Activated CD4-positive, alpha-beta memory T cell treated with anti-CD3 and anti-CD28 coated beads for 36 hours (primary cell): ENCODE measurements around the gene USH1G. TPM values are rescaled to one million over a fixed set of nuclear protein-coding genes. Genes with fewer than 3 reads are reported as not detected.

ENCODE experiments used
- CTCF ChIA-PET: fragments of 350-600 bp; sonication (Branson Sonifier 250); formaldehyde crosslinking; loops from one replicate; lab custom pipeline; 2021; ENCODE audit warnings: antibody characterized with exemption, inconsistent platforms; lab: Charles Lee
- POLR2A ChIA-PET: fragments of 350-600 bp; sonication (Branson Sonifier 250); formaldehyde crosslinking; loops from one replicate; lab custom pipeline; 2021; ENCODE audit warnings: antibody characterized with exemption; lab: Charles Lee
- DNase-seq: peaks from one replicate; pipeline ENCODE4 v3.0.0-alpha.2; 2020
- H3K27ac Mint-ChIP-seq: one replicate; pipeline ENCODE4 v1.8.0; 2021; ENCODE audit warnings: mixed read lengths
- H3K27me3 Mint-ChIP-seq: one replicate; pipeline ENCODE4 v1.8.0; 2021; ENCODE audit warnings: mixed read lengths
- H3K36me3 Mint-ChIP-seq: one replicate; pipeline ENCODE4 v1.8.0; 2021; ENCODE audit warnings: mixed read lengths
- H3K4me1 Mint-ChIP-seq: one replicate; pipeline ENCODE4 v1.8.0; 2021; ENCODE audit warnings: low read depth, mixed read lengths
- H3K4me3 Mint-ChIP-seq: one replicate; pipeline ENCODE4 v1.8.0; 2021; ENCODE audit warnings: mild to moderate bottlenecking, mixed read lengths
- H3K9me3 Mint-ChIP-seq: one replicate; pipeline ENCODE4 v1.8.0; 2021; ENCODE audit warnings: mixed read lengths
- intact Hi-C: fragments of 100-400 bp; cut with micrococcal nuclease; formaldehyde crosslinking; loops from one replicate; pipeline ENCODE4 v1.15.1; 2023
- total RNA-seq, 2 experiments: library from RNA; stranded (reverse); gene quantifications; one replicate each; pipeline ENCODE4 v1.2.3, GENCODE V29; 2021

Gene USH1G
- total RNA-seq, 2 experiments from 2014 or later: not detected

DNA sequence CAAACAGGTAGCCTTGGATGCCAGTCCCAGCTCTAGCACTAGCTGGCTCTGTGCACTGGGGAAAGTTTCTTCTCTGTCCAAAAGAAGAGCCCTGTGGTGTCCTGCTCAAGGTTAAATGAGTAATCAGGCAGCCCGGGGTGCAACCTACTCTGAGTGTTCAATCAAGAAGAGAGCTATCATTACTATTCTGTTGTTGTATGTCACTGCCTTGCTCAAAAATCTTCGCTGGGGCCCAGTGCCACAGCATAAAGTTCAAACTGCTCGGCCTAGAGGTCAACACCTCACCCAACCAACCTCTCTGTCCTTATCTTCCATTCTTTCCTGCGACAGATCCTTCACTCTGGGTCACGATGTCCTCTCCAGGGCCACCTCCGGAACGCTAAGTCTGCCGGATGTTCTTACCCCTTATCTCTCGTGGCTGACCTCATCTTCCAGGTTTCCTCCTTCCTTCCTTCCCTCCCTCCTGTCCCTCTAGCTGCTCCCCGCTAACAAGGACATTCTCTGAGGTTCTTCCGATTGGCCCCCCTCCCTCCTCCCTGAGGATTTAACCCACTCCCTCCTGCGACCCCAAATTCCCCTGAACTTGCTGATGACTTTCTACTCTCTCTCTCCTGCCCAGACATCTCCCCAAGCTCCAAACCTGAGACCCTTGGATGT, 54.7 kb downstream of the USH1G start:
- no peak for DNase-seq
- Mint-ChIP-seq H3K36me3 (peaks cover 2% of the 10 kb centered on the region), H3K27ac (no peak overlapping the region), H3K9me3 (no peaks in the 10 kb centered on the region), H3K4me1 (peaks cover 19% of the 10 kb centered on the region), H3K27me3 (no peaks in the 10 kb centered on the region), H3K4me3 (no peak overlapping the region)
- ChIA-PET POLR2A (no interaction called here), CTCF (interaction anchor here (0.8 to 5.4 kb wide), 6 partner anchors 7 to 211 kb away, joined by 3 to 42 read pairs (median 4); partner anchors contain the start of gene GRIN2C)
- intact Hi-C loops: no loop called here

DNA sequence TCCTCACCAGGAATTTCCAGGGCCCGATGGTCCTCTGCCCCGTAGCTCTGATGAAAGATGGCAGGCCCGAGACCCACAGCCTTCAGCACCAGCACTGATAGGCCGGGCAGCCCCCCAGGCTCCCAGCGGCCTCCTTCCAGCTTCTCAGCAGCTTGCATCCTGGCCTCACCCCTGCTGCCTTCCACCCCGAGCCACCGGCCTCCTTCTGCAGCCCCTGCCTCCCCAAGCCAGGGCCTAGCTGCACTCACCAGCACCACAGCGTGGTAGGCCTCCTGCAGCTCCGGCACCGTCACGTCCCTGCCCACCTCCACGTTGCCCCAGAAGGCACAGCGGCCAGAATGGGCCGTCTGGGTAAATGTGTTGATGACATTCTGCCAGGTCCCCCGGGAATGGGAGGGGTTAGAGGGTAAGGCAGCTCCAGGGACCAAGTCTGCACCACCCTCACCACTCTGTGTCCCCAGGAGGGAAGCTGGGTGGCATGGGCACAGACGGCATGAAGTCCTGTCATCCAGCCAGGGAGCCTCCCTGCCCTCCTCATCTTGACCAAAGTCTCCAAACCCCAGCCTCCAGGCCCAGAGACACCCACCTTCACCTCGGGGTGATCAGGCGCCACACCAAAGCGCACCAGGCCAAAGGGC, 56.7 kb downstream of the USH1G start:
- H3K27ac Mint-ChIP-seq: no peak overlapping the region
- no peaks in the 10 kb centered on the region for H3K36me3 Mint-ChIP-seq
- intact Hi-C loops: no loop called here
- no peaks in the 10 kb centered on the region for H3K9me3 Mint-ChIP-seq
- peaks cover 7% of the 10 kb centered on the region for H3K4me1 Mint-ChIP-seq
- no peak for DNase-seq
- H3K4me3 Mint-ChIP-seq: no peak overlapping the region
- CTCF ChIA-PET: interaction anchor here (0.6 to 11.9 kb wide), 17 partner anchors 10 to 1311 kb away, joined by 3 to 123 read pairs (median 5); partner anchors contain the start of gene RAB37
- H3K27me3 Mint-ChIP-seq: peaks cover 7% of the 10 kb centered on the region
- POLR2A ChIA-PET: interaction anchor here (1.2 kb wide), 1 partner anchor 124 kb away, joined by 4 read pairs; no protein-coding TSS in a partner anchor

Other genes starting within 250 kb of the USH1G start
- not detected for gene CD300LF, start 210.3 kb downstream of the USH1G start, total RNA-seq
- 1 to 10 TPM; 6.5 to 7.0 TPM for gene RAB37, start 186.0 kb downstream of the USH1G start, total RNA-seq
- 100 to 1,000 TPM; 136 TPM for gene NHERF1, start 174.6 kb downstream of the USH1G start, total RNA-seq
- gene NAT9, start 146.9 kb downstream of the USH1G start, total RNA-seq: 10 to 100 TPM; 42.9 to 46.9 TPM
- gene GRIN2C, start 63.4 kb downstream of the USH1G start, total RNA-seq: not detected
- gene FDXR, start 50.3 kb downstream of the USH1G start, total RNA-seq: 10 to 100 TPM; 18.1 to 18.4 TPM
- not detected for gene FADS6, start 29.6 kb downstream of the USH1G start, total RNA-seq
- not detected for gene OTOP2, start 1.0 kb upstream of the USH1G start, total RNA-seq
- gene OTOP3, start 12.6 kb upstream of the USH1G start, total RNA-seq: not detected
- 1 to 10 TPM; 2.3 to 2.6 TPM for gene HID1, start 49.5 kb upstream of the USH1G start, total RNA-seq
- 1 to 10 TPM; 1.1 to 1.3 TPM for gene CDR2L, start 64.4 kb upstream of the USH1G start, total RNA-seq
- gene MRPL58, start 89.4 kb upstream of the USH1G start, total RNA-seq: 10 to 100 TPM; 57.7 TPM
- 100 to 1,000 TPM; 249 to 261 TPM for gene ATP5PD, start 123.7 kb upstream of the USH1G start, total RNA-seq
- 10 to 100 TPM; 20.6 to 23.3 TPM for gene KCTD2, start 124.0 kb upstream of the USH1G start, total RNA-seq
- gene SLC16A5, start 164.7 kb upstream of the USH1G start, total RNA-seq: 1 to 10 TPM; 6.7 to 7.7 TPM
- 1 to 10 TPM; 6.5 to 8.2 TPM for gene ARMC7, start 186.7 kb upstream of the USH1G start, total RNA-seq
- gene NT5C, start 208.5 kb upstream of the USH1G start, total RNA-seq: 10 to 100 TPM; 65.2 to 70.8 TPM
- gene JPT1, start 231.3 kb upstream of the USH1G start, total RNA-seq: 100 to 1,000 TPM; 263 to 267 TPM